Activated gamma-delta T cell treated with anti-CD3 and anti-CD28 coated beads, Interleukin-2, amount 50 U/mL, for 16 hours (primary cell): ENCODE data around the gene TPST2.

ENCODE experiments used
- DNase-seq: peaks from one replicate; pipeline ENCODE4 v3.0.0-alpha.2; 2020; ENCODE audit warnings: low read depth

The TPST2 gene

GRCh38 chr22:26489447-26490036, 100.4 kb downstream of the TPST2 start:
- no peak for DNase-seq

- no peak for DNase-seq
Observed at GRCh38 chr22:26487996-26488395, 101.9 kb downstream of the TPST2 start.

- DNase-seq = no peak
Observed at GRCh38 chr22:26486394-26486793, 103.5 kb downstream of the TPST2 start.

GRCh38 chr22:26485806-26486390, 104.0 kb downstream of the TPST2 start:
- no peak for DNase-seq

- DNase-seq = no peak
Observed at GRCh38 chr22:26485013-26485412, 104.9 kb downstream of the TPST2 start.

- DNase-seq = no peak
Observed at GRCh38 chr22:26484360-26484706, 105.6 kb downstream of the TPST2 start.

- peak; percentile 88 for DNase-seq
Observed at GRCh38 chr22:26483439-26484359, 106.2 kb downstream of the TPST2 start, which contains the start of the genes HPS4 and SRRD. HPS4 (minus strand) TSS chr22:26483783; CDS start chr22:26481762, 2,021 bp downstream. SRRD (plus strand) TSS chr22:26483877; CDS start chr22:26483891, 14 bp downstream.

- no peak for DNase-seq
Observed at GRCh38 chr22:26483043-26483438, 106.9 kb downstream of the TPST2 start.

GRCh38 chr22:26482161-26482560, 107.8 kb downstream of the TPST2 start:
- no peak for DNase-seq

GRCh38 chr22:26481694-26482093, 108.2 kb downstream of the TPST2 start:
- DNase-seq = no peak

GRCh38 chr22:26481112-26481693, 108.7 kb downstream of the TPST2 start:
- DNase-seq = no peak

- no peak for DNase-seq
Observed at GRCh38 chr22:26480611-26480932, 109.4 kb downstream of the TPST2 start.

- DNase-seq = no peak
Observed at GRCh38 chr22:26479792-26480610, 109.9 kb downstream of the TPST2 start.

GRCh38 chr22:26479043-26479791, 110.7 kb downstream of the TPST2 start:
- no peak for DNase-seq

- no peak for DNase-seq
Observed at GRCh38 chr22:26477341-26477731, 112.6 kb downstream of the TPST2 start.

GRCh38 chr22:26476705-26477340, 113.1 kb downstream of the TPST2 start:
- no peak for DNase-seq

GRCh38 chr22:26474682-26475081, 115.2 kb downstream of the TPST2 start:
- no peak for DNase-seq
